Endothelial cell of umbilical vein (primary cell): ENCODE measurements around the gene SLC12A3.

Experiments
- EZH2 ChIP-seq: IDR thresholded peaks from 2 replicates; pipeline ENCODE4 v1.6.1; 2012; ENCODE audit warnings: borderline replicate concordance, low read depth, mild to moderate bottlenecking, moderate library complexity, low read length, inconsistent platforms; ENCODE audit not compliant: severe bottlenecking
- FOS ChIP-seq: IDR thresholded peaks from 2 replicates; pipeline ENCODE4 v1.6.1; 2011; ENCODE audit warnings: mild to moderate bottlenecking, low read length, moderate library complexity, borderline replicate concordance; ENCODE audit not compliant: insufficient read depth
- GATA2 ChIP-seq: IDR thresholded peaks from 2 replicates; pipeline ENCODE4 v1.7.0; 2011; ENCODE audit warnings: low read depth, mild to moderate bottlenecking, moderate library complexity, mixed read lengths, low read length; ENCODE audit not compliant: insufficient read length, insufficient read depth
- MYC ChIP-seq: IDR thresholded peaks from one replicate; pipeline ENCODE4 v1.6.1; 2011; ENCODE audit warnings: mild to moderate bottlenecking, low read depth, low read length
- POLR2A ChIP-seq: IDR thresholded peaks from 2 replicates; pipeline ENCODE4 v1.6.1; 2012; ENCODE audit warnings: low read depth, mild to moderate bottlenecking, control low read depth, low read length
- POLR2AphosphoS5 ChIP-seq: IDR thresholded peaks from 2 replicates; pipeline ENCODE4 v1.6.1; 2012; ENCODE audit warnings: low read depth, mild to moderate bottlenecking, control low read depth, low read length, moderate library complexity; ENCODE audit not compliant: insufficient read depth
- TF ChIP-seq, protein P1 (sequence below), 2 donors: IDR thresholded peaks; 1 replicate in 1 of 2; 2 replicates in 1 of 2; pipeline ENCODE4 v1.5.1; 2011; ENCODE audit warnings: low read length in 2 of 2, mild to moderate bottlenecking in 2 of 2, moderate library complexity in 2 of 2, control low read depth in 1 of 2, inconsistent platforms in 1 of 2, low read depth in 1 of 2; ENCODE audit not compliant: insufficient read depth in 1 of 2; ENCODE audit errors: extremely low read depth in 1 of 2
- TF ChIP-seq, protein P2 (sequence below): IDR thresholded peaks from 2 replicates; pipeline ENCODE4 v1.6.1; 2011; ENCODE audit not compliant: insufficient read depth, insufficient read length

DNA sequence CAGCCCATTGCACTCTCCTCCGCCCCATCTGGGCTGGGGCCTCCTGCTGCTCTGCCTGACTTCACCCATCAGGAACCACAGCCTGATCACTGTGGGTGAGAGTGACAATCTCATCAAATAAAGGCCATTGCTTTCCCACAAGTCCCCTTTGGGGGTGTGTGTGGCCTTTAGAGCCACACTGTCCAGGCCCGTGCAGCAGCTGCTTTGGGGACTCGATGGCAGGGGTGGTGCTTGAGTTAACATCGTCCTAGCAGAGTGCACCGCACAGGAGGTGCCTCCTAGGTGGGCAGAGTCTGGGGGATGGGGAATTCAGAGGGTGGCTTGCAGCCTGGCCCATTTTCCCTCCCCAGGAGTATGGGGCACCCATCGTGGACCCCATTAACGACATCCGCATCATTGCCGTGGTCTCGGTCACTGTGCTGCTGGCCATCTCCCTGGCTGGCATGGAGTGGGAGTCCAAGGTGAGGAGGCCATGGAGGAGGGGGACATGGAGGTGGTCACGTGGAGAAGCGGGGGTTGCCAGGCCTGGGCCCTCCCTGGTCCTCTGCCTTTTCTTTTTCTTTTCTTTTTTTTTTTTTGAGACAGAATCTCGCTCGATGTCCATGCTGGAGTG lies 5.4 kb downstream of the SLC12A3 start:
- TF ChIP-seq POLR2AphosphoS5 (no peak), POLR2A (no peak), MYC (no peak), EZH2 (no peak), FOS (no peak), GATA2 (no peak)
- TF ChIP-seq, protein P1, sequence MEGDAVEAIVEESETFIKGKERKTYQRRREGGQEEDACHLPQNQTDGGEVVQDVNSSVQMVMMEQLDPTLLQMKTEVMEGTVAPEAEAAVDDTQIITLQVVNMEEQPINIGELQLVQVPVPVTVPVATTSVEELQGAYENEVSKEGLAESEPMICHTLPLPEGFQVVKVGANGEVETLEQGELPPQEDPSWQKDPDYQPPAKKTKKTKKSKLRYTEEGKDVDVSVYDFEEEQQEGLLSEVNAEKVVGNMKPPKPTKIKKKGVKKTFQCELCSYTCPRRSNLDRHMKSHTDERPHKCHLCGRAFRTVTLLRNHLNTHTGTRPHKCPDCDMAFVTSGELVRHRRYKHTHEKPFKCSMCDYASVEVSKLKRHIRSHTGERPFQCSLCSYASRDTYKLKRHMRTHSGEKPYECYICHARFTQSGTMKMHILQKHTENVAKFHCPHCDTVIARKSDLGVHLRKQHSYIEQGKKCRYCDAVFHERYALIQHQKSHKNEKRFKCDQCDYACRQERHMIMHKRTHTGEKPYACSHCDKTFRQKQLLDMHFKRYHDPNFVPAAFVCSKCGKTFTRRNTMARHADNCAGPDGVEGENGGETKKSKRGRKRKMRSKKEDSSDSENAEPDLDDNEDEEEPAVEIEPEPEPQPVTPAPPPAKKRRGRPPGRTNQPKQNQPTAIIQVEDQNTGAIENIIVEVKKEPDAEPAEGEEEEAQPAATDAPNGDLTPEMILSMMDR (IDR thresholded peaks at IDR 0.05; ENCODE audit: extremely low read depth in 1 of 2, insufficient read depth in 1 of 2, low read depth in 1 of 2, low read length in 2 of 2): no peak
- TF ChIP-seq, protein P2, sequence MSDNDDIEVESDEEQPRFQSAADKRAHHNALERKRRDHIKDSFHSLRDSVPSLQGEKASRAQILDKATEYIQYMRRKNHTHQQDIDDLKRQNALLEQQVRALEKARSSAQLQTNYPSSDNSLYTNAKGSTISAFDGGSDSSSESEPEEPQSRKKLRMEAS: no peak
